Mesothelial cell of epicardium (in vitro differentiated cells): ENCODE data around the gene SYTL2. TPM values are rescaled to one million over a fixed set of nuclear protein-coding genes. Genes with fewer than 3 reads are reported as not detected.
"Not testable (repeated sequence)": the region's sequence is repeated elsewhere in the genome, so short reads cannot be mapped to it uniquely, and the experiment has no call there.

Source experiments
- DNase-seq, 2 experiments: peaks; one replicate each; pipeline ENCODE4 v3.0.0; 2021; ENCODE audit warnings: low spot score in 2 of 2; ENCODE audit not compliant: unreplicated experiment in 2 of 2
- H3K27ac Mint-ChIP-seq: 2 replicates; pipeline ENCODE4 v1.8.0; 2021; ENCODE audit warnings: mixed read lengths
- H3K27me3 Mint-ChIP-seq: 2 replicates; pipeline ENCODE4 v1.8.0; 2021; ENCODE audit warnings: low read depth, mixed read lengths
- H3K36me3 Mint-ChIP-seq: 2 replicates; pipeline ENCODE4 v1.8.0; 2021; ENCODE audit warnings: mixed read lengths
- H3K4me1 Mint-ChIP-seq: 2 replicates; pipeline ENCODE4 v1.8.0; 2021; ENCODE audit warnings: mixed read lengths
- H3K4me3 Mint-ChIP-seq: 2 replicates; pipeline ENCODE4 v1.8.0; 2021; ENCODE audit warnings: mild to moderate bottlenecking, moderate library complexity, mixed read lengths
- H3K9me3 Mint-ChIP-seq: 2 replicates; pipeline ENCODE4 v1.8.0; 2021; ENCODE audit warnings: mixed read lengths
- total RNA-seq: library from RNA; stranded (reverse); gene quantifications from 3 replicates; pipeline ENCODE4 v1.2.1, GENCODE V29; 2021
- TF ChIP-seq, protein P1 (sequence below): fragments of 200-600 bp; sonication (generic); IDR thresholded peaks from one replicate; pipeline ENCODE4 v1.5.0; 2021; ENCODE audit warnings: antibody characterized with exemption; ENCODE audit not compliant: unreplicated experiment

The SYTL2 gene
- total RNA-seq, 1 donor from 2014 or later = 9.9 TPM

DNA sequence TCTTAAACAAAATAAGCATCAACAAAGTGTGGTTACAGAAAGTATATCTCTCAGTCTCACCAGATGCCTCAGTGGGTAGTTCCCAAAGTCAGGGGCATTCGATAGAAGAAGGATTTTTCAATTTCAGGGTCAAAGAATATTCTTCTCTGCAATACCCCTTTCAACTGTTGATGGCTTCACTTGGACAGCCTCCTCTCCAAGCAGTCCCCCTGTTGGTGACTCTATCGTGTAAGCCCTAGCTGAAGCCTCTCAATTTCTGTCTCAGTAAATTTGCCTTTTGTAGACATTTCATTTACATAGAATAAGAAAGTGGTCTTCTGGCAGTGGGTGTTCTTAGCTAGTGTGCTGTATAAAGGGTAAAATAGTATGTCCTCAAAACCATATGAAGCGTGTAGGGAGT, 33.0 kb upstream of the SYTL2 start:
- no peak overlapping the region for H3K4me3 Mint-ChIP-seq
- H3K36me3 Mint-ChIP-seq = peaks cover 9% of the 10 kb centered on the region
- no peaks in the 10 kb centered on the region for H3K4me1 Mint-ChIP-seq
- H3K27ac Mint-ChIP-seq = no peak overlapping the region
- peaks cover 23% of the 10 kb centered on the region for H3K9me3 Mint-ChIP-seq
- H3K27me3 Mint-ChIP-seq = no peaks in the 10 kb centered on the region
- no peak for DNase-seq
- TF ChIP-seq, protein P1, sequence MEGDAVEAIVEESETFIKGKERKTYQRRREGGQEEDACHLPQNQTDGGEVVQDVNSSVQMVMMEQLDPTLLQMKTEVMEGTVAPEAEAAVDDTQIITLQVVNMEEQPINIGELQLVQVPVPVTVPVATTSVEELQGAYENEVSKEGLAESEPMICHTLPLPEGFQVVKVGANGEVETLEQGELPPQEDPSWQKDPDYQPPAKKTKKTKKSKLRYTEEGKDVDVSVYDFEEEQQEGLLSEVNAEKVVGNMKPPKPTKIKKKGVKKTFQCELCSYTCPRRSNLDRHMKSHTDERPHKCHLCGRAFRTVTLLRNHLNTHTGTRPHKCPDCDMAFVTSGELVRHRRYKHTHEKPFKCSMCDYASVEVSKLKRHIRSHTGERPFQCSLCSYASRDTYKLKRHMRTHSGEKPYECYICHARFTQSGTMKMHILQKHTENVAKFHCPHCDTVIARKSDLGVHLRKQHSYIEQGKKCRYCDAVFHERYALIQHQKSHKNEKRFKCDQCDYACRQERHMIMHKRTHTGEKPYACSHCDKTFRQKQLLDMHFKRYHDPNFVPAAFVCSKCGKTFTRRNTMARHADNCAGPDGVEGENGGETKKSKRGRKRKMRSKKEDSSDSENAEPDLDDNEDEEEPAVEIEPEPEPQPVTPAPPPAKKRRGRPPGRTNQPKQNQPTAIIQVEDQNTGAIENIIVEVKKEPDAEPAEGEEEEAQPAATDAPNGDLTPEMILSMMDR = no peak

GRCh38 chr11:85840932-85841331, 30.0 kb upstream of the SYTL2 start:
- DNase-seq, H3K27ac Mint-ChIP-seq, H3K4me1 Mint-ChIP-seq, H3K27me3 Mint-ChIP-seq, H3K36me3 Mint-ChIP-seq, H3K4me3 Mint-ChIP-seq: not testable (repeated sequence)
- H3K9me3 Mint-ChIP-seq = peaks cover 19% of the 10 kb centered on the region

DNA sequence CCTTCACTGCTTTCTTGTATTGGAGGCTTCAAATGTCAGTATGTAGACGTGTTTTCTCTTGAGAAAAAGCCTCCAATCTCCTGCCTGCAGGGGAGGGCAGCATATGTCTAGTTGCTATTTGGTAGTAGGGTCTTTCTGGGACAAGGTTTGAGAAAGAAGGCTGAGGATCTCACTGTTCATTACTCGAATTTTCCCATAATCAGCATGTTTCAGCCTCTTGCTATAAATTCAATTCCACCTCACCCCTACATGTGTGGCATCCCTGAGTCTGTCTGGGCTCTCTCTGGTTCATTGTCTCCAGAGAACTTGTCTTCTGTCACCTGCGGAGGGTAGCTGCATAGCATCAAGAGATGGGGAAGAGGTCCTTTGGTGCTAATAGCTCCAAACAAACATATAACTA, 24.8 kb upstream of the SYTL2 start:
- no peak for DNase-seq
- Mint-ChIP-seq H3K4me1 (no peaks in the 10 kb centered on the region), H3K27me3 (no peaks in the 10 kb centered on the region), H3K36me3 (peaks cover 5% of the 10 kb centered on the region), H3K9me3 (peaks cover 21% of the 10 kb centered on the region), H3K27ac (no peak overlapping the region), H3K4me3 (no peak overlapping the region)
- TF ChIP-seq, protein P1 = no peak

- H3K27me3 Mint-ChIP-seq = no peaks in the 10 kb centered on the region
- H3K4me3 Mint-ChIP-seq = no peak overlapping the region
- H3K9me3 Mint-ChIP-seq = peaks cover 21% of the 10 kb centered on the region
- TF ChIP-seq, protein P1 = no peak
- peaks cover 5% of the 10 kb centered on the region for H3K36me3 Mint-ChIP-seq
- no peak for DNase-seq
- H3K27ac Mint-ChIP-seq = no peak overlapping the region
- H3K4me1 Mint-ChIP-seq = no peaks in the 10 kb centered on the region
Measured at GRCh38 chr11:85835263-85835662, 24.3 kb upstream of the SYTL2 start.

DNA sequence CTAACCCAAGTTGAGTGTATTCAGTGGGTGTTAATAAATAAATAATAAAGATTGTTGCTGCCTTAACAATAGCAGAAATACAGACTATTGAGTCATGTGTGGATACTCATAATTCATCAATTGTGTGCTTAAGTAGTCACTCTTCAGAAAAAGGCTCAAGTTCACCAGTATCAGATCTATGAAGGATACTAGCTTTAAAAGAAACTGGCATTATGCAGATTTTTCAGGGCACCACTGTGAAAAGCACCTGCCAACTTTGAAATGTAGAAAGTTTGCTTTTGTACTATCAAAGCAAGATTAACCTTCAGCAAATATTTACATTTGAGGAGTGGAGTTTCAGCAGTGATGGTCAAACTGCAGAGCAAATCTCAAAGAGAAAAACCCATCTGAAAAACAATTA, 20.1 kb upstream of the SYTL2 start:
- DNase-seq = no peak
- H3K4me1 Mint-ChIP-seq = peaks cover 26% of the 10 kb centered on the region
- no peaks in the 10 kb centered on the region for H3K27me3 Mint-ChIP-seq
- H3K4me3 Mint-ChIP-seq = no peak overlapping the region
- peaks cover 3% of the 10 kb centered on the region for H3K36me3 Mint-ChIP-seq
- peaks cover 18% of the 10 kb centered on the region for H3K9me3 Mint-ChIP-seq
- H3K27ac Mint-ChIP-seq = no peak overlapping the region
- TF ChIP-seq, protein P1 = no peak

- no peaks in the 10 kb centered on the region for H3K27me3 Mint-ChIP-seq
- H3K36me3 Mint-ChIP-seq = no peaks in the 10 kb centered on the region
- H3K4me3 Mint-ChIP-seq = no peak overlapping the region
Measured at GRCh38 chr11:85829172-85829571, 18.2 kb upstream of the SYTL2 start.

More at GRCh38 chr11:85829172-85829571, 18.2 kb upstream of the SYTL2 start:
- DNase-seq = no peak
- Mint-ChIP-seq H3K27ac (no peak overlapping the region), H3K4me1 (peaks cover 34% of the 10 kb centered on the region), H3K9me3 (peaks cover 9% of the 10 kb centered on the region)
- TF ChIP-seq, protein P1 = no peak
